IMR-90 (cell line): ENCODE measurements around the gene POFUT1.
"Not testable (repeated sequence)": the region's sequence is repeated elsewhere in the genome, so short reads cannot be mapped to it uniquely, and the experiment has no call there.

Experiments used
- CEBPB ChIP-seq: IDR thresholded peaks from 2 replicates; pipeline ENCODE4 v1.6.1; 2012; ENCODE audit warnings: low read depth, low read length, improper control_type of control experiment
- CHD1 ChIP-seq: IDR thresholded peaks from 2 replicates; pipeline ENCODE4 v1.6.1; 2012; ENCODE audit warnings: low read depth, low read length, improper control_type of control experiment
- FOS ChIP-seq: fragments of 150-350 bp; IDR thresholded peaks from 2 replicates; pipeline ENCODE4 v1.6.1; 2016; ENCODE audit warnings: low read depth, low read length
- RCOR1 ChIP-seq: IDR thresholded peaks from 2 replicates; pipeline ENCODE4 v1.6.1; 2012; ENCODE audit warnings: mild to moderate bottlenecking, low read length, improper control_type of control experiment; ENCODE audit not compliant: insufficient replicate concordance
- TF ChIP-seq, protein P1 (sequence below): fragments of 150-350 bp; IDR thresholded peaks from 2 replicates; pipeline ENCODE4 v1.6.1; 2017; ENCODE audit warnings: mild to moderate bottlenecking, antibody characterized with exemption, low read length, low read depth
- TF ChIP-seq, protein P2 (sequence below): conservative IDR thresholded peaks from 2 replicates; pipeline ENCODE4 v1.5.1; 2012; ENCODE audit warnings: mild to moderate bottlenecking, low read depth, low read length, improper control_type of control experiment

DNA sequence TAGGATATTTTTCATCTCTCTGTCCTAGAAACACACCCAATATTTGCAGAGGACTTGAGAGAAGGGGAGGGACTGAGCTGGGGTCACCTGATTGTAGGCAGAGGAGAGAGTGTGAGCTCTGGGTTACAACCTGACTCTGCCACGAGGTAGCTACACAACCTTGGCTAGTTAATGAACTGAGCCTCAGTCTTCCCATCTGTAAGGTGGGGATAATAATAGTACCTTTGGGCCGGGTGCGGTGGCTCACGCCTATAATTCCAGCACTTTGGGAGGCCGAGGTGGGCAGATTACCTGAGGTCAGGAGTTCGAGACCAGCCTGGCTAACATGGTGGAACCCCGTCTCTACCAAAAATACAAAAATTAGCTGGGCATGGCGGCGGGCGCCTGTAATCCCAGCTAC lies 53.3 kb downstream of the POFUT1 start:
- TF ChIP-seq, protein P1, sequence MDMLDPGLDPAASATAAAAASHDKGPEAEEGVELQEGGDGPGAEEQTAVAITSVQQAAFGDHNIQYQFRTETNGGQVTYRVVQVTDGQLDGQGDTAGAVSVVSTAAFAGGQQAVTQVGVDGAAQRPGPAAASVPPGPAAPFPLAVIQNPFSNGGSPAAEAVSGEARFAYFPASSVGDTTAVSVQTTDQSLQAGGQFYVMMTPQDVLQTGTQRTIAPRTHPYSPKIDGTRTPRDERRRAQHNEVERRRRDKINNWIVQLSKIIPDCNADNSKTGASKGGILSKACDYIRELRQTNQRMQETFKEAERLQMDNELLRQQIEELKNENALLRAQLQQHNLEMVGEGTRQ: not testable (repeated sequence)
- TF ChIP-seq FOS, RCOR1, CEBPB, CHD1: not testable (repeated sequence)
- TF ChIP-seq, protein P2, sequence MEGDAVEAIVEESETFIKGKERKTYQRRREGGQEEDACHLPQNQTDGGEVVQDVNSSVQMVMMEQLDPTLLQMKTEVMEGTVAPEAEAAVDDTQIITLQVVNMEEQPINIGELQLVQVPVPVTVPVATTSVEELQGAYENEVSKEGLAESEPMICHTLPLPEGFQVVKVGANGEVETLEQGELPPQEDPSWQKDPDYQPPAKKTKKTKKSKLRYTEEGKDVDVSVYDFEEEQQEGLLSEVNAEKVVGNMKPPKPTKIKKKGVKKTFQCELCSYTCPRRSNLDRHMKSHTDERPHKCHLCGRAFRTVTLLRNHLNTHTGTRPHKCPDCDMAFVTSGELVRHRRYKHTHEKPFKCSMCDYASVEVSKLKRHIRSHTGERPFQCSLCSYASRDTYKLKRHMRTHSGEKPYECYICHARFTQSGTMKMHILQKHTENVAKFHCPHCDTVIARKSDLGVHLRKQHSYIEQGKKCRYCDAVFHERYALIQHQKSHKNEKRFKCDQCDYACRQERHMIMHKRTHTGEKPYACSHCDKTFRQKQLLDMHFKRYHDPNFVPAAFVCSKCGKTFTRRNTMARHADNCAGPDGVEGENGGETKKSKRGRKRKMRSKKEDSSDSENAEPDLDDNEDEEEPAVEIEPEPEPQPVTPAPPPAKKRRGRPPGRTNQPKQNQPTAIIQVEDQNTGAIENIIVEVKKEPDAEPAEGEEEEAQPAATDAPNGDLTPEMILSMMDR: not testable (repeated sequence)
